Stimulated activated CD8-positive, alpha-beta memory T cell treated with anti-CD3 and anti-CD28 coated beads, Interleukin-4, amount 100 ng/mL, for 24 hours (primary cell): ENCODE data around the gene FAM156B.
"Not testable (repeated sequence)": the region's sequence is repeated elsewhere in the genome, so short reads cannot be mapped to it uniquely, and the experiment has no call there.

Experiments
- DNase-seq: peaks from one replicate; pipeline ENCODE4 v3.0.0-alpha.2; 2020; ENCODE audit warnings: low read depth

FAM156B gene, protein sequence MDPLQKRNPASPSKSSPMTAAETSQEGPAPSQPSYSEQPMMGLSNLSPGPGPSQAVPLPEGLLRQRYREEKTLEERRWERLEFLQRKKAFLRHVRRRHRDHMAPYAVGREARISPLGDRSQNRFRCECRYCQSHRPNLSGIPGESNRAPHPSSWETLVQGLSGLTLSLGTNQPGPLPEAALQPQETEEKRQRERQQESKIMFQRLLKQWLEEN

GRCh38 chrX:52896855-52897709 lies at the start of gene FAM156B:
Gene FAM156B (plus strand): TSS chrX:52897330. CDS start chrX:52907226, 9,896 bp downstream.
- not testable (repeated sequence) for DNase-seq

- DNase-seq: no peak
Observed at GRCh38 chrX:52852110-52852860, 44.8 kb upstream of the FAM156B start.

- DNase-seq: not testable (repeated sequence)
Observed at GRCh38 chrX:52856991-52857525, 40.1 kb upstream of the FAM156B start.

GRCh38 chrX:52865343-52865998 lies 31.7 kb upstream of the FAM156B start:
- no peak for DNase-seq

DNA sequence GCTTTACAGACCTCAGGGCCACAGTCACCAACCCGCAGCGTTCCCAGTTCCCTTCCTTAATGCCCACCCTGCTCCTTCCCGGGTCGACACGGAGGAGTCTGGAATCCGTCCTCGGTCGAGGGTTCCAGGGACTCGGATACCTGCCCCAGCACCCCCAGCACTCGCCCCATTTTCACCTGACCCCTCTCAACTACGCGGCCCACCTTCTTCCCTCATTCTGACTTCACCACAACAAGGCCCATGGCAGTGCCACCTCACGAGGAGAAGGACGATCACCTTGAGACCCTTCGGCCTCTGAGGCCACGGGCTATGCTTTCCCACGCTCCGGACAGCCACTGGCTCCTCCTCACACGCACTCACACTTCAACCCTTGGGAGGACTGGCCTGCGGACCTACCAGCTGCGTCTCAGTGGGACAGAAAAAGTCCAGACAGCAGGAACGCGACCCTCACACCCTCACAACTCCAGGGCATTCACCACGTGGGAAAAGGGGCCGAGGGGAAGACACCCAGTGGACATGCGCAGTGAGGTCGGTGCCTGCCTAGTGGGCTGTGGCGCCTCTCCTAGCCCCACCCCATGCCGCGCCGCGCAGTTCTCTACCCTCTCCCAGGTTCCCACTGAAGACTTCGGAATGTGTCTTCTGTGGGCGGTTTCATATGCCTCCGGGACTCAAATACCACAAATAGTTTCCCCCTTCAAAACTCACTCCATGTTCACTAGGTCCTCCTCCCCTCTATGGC lies 29.4 kb upstream of the FAM156B start, which contains the start of gene XAGE3:
XAGE3 (minus strand) TSS at position 474 of the 739 bp plus-strand sequence. CDS start 950 bp downstream, outside the sequence.
- no peak for DNase-seq

DNA sequence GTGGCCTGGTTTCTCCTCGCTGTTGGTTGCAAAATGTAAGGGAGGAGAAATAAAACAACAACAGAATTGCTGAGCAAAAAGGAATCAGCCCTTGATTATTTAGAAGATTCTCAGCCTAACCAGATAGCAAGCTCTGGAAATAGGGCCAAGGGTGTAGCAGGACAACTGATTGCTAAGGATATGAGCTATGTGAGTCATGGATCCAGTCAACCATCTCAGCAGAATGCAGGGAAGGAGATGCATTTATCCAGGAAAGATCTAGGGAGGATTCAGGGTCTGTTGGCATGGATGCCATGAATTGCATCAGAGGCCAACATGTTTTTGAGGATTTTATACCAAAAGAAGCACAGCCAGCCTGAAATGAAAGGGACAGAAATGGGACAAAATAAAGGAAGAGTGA lies 27.1 kb upstream of the FAM156B start:
- no peak for DNase-seq

- DNase-seq: not testable (repeated sequence)
Observed at GRCh38 chrX:52873825-52874224, 23.3 kb upstream of the FAM156B start.

GRCh38 chrX:52874661-52875060 lies 22.5 kb upstream of the FAM156B start:
- DNase-seq: no peak

DNA sequence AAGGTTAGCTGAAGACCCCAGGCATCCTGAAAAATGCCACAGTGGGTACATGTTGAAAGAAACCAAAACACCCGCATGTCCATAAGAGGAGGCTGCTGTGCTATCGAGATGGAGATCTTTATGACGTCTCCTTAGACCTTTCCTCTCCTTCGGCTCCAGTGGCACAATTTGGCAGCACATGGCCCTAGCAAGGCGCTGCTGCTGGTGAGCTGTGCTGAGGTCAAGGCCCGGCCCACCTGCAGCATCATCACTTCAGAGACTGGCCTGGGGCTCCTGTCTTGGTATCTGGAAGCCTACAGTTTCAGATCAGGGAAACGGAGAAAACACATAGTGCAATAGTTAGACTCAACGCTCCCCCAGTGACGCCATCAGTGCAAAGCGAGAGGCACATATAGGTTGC lies 21.7 kb upstream of the FAM156B start:
- DNase-seq: not testable (repeated sequence)

DNA sequence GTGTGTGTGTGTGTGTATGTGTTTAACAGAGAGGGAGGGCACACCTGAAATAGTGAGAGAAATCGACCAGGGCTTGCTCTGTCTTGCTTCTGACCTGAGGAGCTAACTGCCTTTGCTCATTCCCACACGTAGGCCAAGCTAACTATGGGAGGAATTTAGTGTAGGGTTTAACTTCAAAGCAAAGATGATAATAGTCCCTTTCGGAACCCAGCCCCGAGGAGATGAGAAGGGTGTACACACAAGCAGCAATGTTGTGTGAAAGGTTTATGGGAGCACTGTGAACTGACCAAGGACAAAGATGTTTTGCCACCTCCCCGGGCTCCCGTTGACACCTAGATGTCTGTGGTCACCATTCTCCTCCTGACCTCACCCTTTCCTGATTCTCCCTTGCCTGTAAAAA lies 20.7 kb upstream of the FAM156B start:
- DNase-seq: not testable (repeated sequence)

- DNase-seq: not testable (repeated sequence)
Observed at GRCh38 chrX:52887459-52887858, 9.7 kb upstream of the FAM156B start.

DNA sequence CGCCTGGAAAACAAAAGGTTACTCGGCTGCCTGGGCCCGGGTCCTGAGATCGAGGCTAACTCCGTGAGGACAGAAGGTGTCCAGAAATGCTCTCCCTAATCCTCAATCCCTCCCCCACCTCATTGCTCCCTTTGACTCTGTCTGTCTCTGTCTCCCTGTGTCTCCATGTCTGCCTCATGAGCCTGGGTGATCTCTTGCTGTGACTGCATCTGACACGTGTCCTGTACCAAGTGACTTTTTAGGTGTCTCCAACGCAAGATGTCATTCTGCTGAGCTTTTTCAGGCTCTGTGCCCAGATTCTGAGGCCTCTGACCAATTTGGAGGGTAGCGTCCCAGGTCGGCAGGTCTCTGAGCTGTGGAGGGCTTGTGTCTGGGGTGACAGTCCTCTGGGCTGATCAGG lies 9.0 kb upstream of the FAM156B start:
- DNase-seq: not testable (repeated sequence)

DNA sequence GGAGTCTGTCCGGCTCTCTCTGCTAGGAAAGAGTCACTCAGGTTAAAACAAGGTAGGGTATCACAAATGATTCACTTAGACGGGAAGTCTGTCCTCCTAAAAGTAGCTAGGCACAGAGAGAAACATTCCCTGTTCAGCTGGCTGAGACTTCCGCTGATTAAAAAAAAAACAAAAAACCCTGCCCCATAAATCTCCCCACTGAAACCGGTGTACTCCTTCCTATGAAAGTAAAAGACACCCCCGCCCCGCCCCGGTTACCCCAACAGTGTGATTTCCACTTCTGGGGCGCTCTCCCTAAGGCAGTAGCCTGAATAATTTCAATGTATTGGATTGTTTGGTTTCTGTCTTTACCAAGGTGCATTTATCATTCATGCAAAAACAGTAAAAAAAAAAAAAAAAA lies 692 bp upstream of the FAM156B start:
- DNase-seq: not testable (repeated sequence)

GRCh38 chrX:52905531-52905930 lies 8.4 kb downstream of the FAM156B start:
- DNase-seq: not testable (repeated sequence)

- DNase-seq: not testable (repeated sequence)
Observed at GRCh38 chrX:52906072-52906471, 8.9 kb downstream of the FAM156B start.

DNA sequence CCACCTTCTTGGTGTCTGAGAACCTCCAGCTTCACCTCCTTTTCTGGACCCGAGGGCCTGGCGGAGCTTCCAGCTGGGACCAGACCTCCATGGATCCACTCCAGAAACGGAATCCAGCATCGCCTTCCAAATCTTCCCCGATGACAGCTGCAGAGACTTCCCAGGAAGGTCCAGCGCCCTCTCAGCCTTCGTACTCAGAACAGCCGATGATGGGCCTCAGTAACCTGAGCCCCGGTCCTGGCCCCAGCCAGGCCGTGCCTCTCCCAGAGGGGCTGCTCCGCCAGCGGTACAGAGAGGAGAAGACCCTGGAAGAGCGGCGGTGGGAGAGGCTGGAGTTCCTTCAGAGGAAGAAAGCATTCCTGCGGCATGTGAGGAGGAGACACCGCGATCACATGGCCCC lies 10.0 kb downstream of the FAM156B start:
- DNase-seq: not testable (repeated sequence)

DNA sequence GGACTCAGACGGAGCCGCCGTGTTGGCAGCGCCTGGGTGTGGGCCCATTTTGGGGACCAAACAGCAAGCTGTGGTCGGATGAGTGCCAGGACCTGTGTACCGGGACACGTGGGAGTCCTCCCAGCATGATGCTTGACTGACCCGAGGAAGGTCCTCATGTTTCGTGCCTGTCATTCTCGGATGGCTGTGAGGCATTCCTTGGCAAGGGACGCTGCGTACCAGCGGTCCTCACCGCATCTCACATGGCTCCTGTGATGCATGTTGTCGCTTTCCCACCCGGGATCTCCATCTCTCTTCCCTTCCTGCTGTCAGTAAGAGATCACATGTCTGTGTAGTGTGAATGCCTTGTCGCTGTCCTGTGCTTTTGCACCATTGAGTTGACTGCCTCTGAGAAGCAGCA lies 10.8 kb downstream of the FAM156B start:
- DNase-seq: not testable (repeated sequence)

DNA sequence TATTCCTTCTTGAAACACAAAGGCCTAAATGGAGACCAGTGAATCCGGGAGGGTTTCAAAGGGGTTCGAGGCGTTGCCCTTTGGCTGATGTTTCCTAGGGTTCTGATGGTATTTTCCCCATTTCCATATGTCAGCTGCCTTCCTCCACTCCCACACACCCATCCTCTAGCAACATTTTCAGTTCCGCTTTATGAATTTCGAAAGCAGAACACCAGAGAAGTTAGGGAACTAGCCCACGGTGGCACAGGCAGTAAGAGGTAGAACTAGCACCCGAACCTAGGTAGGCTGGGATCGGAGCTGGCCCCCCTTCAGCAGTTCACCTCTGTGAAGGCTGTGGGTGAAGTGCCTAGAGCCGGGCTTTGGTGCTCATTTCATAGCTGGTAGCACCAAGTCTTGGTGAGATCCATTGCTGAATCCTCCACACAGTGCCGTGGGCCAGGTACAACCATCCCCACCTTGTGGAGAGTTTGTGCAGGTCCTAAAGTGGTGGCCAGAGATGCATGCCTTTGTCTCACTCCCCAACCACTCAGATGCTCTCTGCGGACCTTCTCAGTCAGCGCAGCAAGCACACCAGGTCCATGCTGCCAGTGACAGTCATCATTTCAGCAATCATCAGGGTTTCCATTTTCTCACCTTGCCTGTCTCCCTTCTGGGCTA lies 12.3 kb downstream of the FAM156B start:
- DNase-seq: not testable (repeated sequence)

- DNase-seq: not testable (repeated sequence)
Observed at GRCh38 chrX:52913681-52914080, 16.6 kb downstream of the FAM156B start.

GRCh38 chrX:52914704-52915103 lies 17.6 kb downstream of the FAM156B start:
- not testable (repeated sequence) for DNase-seq
